HG03039 (cell line): ENCODE data around the gene HIVEP3.

Experiments used
- ATAC-seq: cut with Tn5 transposase; IDR thresholded peaks from one replicate; pipeline ENCODE4 v1.9.1; 2021; ENCODE audit warnings: mild to moderate bottlenecking, moderate library complexity; ENCODE audit not compliant: unreplicated experiment

The HIVEP3 gene

GRCh38 chr1:41545996-41546832 lies 372.5 kb downstream of the HIVEP3 start:
- no peak for ATAC-seq

DNA sequence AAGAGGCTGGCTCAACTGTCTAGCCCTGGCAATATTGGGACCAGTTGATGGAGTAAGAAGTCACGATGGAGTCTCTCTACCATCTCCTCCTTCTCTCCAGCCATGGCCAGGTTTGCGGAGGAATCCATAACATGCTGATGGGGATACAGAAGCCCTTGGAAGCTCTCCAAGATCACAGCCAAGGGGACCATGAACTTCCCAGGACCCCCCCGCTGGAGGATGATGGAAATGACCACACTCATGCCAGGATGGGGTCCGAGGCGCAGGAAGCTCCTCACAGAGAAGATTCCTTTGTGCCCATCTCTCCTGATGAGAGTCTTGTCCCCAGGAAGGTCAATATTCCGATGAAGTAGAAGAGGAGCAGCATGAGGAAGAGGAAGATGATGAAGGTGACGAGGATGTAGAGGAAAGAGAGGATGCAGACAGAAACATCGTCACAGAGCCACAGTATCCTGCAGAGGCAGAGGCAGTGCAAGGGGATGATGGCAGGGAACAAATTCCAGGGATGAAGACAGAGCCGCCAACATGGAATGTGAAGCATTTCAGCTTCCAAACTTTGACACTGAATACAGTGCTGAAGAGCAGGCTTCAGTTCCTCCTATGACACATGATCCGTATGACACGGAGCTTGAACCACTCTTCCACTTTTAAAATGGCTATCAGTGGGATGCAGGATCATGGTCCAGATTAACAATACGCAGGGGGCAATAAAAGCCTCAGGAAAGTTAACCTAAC lies 376.4 kb downstream of the HIVEP3 start:
- ATAC-seq = no peak

GRCh38 chr1:41541592-41541952 lies 377.1 kb downstream of the HIVEP3 start:
- ATAC-seq = no peak

DNA sequence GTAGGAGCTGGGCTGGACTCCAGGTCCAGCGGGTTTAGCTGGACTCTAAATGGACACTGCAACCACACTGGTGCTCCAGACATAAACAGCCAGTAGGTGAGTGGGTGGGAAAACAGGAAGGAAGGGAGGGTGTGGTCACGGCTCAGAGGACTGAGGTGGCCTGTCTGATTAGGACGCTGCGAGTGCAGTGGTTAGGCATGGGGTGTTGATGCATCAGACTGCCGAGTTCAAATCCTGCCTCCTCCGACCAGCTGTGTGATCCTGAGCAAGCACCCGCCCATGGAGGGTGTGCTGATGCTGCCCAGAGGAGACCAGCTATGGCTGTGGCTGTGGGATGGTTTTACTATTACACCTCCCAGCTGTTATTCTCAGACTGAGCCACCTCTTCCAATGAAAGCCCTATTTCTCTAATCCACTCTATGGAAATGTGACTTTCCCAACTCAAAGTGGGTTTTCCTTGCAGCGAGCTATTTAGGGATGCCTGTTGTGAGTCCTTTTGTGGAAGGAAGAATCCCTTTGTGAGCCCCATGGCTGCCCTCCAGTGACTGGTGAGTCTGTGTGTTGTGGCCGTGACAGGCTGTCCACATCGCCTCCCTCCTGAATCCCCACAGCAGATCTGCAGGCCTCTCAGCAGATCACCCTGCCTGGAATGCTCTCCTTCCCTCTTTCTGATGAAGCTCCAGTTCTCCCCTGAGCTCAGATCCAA lies 377.7 kb downstream of the HIVEP3 start:
- no peak for ATAC-seq

DNA sequence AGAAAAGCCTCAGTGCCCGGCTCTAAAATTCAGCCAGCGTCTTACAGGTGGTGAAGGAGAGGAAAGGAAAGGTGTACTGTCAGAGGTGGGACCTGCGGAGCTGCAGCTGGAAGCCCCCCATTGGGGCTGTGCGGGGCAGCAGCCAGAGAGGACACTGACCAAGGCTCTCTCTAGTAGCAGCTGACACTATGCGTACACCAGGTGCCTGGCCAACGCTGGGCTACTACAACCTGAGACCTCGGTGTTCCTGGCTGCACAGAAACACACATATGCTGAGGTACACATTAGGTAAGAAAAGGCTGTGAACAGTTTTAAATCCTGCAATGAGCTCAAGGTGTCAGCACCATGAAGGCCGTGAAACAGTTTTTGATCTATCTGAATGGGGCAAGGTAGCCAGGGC lies 378.7 kb downstream of the HIVEP3 start:
- ATAC-seq = no peak

DNA sequence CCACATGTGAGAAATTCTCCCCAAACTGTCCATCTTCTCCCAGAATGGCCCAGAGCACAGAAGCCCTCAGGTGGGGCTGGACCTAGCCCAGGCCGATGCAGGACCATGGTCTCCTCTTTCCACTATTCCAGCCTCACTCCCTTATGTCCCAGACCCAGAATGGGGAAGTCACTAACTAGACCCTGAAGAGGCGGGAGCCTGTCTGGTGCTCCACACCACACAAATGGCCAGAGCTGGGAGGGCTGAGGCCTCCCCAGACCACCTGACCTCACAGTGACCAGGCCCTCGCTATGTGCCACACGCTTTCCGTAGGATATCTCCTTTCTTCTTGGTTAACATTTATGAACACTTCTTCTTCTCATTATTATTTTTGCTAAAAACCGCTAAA lies 379.3 kb downstream of the HIVEP3 start:
- no peak for ATAC-seq

DNA sequence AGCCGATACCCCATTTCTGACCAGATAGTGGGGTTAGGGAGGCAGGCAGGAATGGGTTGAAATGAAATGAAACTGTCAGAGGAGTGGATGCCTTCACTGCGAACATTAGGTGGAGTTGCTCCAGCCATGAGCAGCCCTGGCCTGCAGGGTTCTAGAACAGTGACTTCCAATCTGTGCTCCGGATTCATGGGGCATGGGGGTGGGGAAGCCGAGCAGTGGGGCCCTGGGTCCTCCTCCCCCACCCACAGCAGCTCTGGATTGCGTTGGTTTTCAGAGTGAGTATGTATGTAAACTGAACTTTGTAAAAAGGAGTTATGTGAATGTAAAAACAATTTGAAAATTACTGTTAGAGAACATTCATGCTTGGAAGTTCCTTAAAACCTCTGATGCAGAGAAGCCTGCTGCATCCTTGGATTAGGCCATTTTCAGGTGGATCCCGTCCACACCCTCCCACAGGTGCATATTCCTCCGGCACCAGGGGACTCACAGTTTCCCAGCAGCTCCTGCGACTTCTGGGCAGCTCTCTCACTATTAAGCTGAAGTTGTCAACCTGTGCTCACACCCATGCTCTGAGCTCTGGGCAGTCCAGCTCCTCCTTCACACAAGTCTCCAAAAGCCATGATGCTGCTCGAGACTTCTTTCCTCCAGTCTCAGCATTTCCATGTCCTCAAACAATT lies 379.8 kb downstream of the HIVEP3 start:
- no peak for ATAC-seq

DNA sequence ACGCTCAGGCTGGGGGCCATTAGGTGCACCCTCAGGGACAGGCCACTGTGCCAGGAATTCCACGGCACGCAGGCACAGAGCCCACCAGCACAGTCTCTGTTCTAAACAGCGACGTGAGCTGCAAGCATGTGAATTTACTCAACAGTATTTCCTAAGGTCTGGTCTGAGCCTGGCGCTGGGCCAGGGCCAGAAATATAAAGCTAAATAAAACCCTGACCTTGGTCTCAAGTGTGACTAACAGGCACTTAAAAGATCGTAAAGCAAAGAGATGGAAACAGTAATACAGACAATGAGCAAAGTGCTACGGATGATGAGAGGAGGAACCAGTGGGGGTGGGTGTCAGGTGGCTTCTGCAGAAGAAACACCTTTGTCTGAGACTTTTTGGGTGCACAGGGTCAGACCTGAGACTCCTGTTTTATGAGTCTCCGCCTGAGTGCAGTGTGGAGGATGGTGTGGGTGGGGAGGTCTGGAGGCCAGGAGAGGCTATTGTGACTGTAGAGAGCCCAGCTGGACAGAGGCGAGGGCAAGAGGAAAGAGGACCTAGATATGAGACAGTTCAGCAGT lies 380.9 kb downstream of the HIVEP3 start:
- ATAC-seq = no peak

DNA sequence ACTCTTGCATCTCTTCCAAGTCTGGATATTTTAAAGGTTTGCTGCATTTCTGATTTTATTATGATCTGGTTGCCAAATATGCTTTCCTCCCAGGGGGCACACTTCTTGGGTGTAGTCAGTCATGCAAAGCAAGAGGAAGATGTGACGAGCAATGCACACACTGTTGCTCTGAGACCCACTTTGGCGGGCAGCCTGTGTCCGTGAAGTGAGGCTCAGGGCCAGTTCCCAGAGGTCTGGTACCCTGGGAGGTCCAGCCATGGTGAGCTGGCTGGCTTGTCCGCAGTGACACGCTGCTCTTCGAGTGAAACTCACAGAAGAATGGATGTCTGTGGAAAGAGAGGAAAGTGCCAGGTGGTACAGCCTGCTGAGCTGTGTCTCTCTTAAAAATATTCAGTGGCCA lies 381.5 kb downstream of the HIVEP3 start:
- ATAC-seq = no peak

DNA sequence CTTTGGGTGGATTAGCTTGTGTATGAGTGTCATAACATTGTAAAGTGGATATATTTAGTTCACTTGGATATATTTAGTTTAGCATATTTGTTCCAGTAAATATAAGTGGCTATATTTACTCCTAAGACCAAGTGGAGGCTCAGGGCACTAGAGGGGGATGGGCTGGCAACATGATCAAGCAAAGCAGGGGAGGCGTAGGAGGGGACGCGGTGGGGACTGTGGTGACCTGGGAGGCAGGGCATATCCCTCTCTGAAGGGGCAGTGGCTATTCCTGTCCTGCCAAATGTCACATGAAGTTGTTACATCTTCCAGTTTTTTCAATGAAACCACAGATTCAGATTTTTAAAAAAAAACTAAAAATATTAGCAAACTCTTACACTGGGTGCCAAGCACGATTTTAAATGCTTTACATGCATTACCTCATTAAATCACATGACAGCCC lies 382.3 kb downstream of the HIVEP3 start:
- no peak for ATAC-seq

DNA sequence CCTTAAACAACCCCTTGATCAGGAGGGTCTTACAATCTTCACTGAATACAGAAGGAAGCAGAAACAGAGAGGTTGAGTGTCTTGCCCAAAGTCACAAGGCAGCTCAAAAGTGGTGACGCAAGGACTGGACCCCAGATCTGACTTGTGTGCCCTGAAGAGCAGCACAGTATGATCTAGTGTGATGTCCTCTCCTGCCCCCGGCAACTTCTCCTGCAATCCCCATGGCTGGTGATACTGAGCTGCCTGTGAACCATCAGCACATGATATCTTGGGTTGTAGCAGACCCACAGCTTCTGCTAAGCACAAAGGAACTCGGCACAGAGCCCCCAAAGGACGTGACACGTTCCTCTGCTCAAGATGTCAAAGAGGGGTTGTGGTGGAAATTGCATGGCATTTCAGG lies 383.0 kb downstream of the HIVEP3 start:
- ATAC-seq = no peak

GRCh38 chr1:41535276-41535675 lies 383.4 kb downstream of the HIVEP3 start:
- ATAC-seq = no peak

DNA sequence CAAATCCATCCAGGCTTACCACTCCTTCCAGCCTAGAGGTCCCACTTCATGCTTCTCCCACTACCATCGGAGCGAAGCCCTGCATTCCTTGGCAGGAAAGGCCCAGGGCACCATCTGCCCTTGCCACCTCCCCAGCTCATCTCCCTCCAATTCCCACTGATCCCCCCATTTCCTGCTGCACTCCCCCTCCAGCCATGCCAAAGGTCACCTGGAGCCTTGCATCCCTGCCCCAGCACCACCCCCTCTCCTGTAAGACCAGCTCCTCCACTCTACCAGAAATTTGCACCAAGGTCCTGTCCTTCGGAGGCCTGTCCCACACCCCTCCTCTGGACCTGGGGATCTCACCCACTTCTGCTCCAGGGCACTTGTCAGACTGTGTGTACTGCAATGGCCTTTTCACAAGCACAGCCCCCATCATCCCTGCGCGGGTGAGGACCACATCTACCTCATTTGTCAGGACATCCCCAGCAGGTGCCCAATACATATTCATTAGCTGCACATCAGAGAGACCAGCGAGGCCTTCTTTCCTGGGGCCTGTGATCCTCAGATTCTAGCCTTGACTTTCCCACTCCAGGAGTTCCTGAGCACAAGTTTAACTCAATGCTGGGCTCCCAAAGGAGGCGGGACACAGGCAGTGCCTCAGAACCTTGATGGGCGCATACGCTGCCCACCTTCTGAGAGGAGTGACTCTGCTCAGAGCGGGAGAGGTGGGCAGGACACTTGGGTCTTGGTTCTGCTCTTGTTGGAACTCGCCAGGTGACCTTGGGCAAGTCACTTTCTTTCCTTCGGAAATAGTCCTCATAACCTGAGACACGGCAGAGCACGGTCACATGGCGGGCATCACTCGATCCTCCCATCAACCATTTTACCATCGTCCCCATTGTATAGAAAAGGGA lies 384.3 kb downstream of the HIVEP3 start:
- ATAC-seq = no peak

DNA sequence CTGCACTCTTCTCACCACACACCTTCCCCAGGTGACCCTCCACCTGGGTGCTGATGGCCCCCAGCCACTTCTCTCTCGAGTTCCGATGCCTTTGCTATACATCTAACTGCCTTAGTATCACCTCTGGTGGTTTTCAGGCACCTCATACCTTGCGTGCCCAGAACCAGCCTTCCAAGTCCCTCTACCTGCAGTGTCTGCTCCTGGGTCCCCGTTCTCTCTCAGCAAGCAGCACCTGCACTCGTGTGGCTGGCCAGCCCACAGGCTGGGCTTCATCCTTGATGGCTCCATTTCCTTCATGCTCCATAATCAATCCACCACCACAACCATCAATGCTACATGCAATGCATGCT lies 385.0 kb downstream of the HIVEP3 start:
- ATAC-seq = no peak

DNA sequence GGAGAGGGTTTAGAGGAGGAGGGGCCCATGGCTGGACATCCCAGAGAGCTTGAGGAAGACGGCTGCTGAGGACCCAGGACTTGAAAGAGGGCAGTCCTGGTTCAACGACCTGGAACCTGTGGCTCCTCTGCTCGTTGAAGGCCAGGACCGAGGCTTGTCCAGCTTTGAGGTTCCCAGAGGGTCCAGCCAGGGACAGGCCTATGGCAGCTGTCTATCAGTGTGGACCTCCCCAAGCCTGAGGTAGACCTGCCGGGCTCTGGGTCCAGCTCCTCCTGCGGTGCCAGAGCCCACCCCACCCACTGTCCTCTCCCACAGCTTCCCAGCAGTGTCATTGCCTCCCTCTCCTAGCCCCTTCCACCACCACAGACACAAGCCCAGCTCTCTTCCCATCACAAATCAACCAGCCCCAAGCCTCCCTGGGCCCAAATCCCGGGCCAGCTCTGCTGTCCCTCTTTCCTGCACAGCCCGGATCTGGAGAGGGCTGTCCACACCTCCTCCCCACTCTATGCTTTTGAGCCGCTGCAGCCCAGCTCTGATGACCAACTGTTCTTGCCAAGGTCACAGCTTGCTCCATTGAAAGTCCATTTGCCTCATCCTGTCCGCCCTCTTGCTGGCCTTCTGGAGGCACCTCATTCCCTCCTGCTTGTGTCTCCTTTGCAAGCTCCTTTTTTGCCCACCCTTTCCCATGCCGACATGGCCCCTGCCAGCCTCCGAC lies 385.5 kb downstream of the HIVEP3 start:
- ATAC-seq = no peak

GRCh38 chr1:41532206-41532975 lies 386.3 kb downstream of the HIVEP3 start:
- no peak for ATAC-seq

GRCh38 chr1:41530411-41530810 lies 388.3 kb downstream of the HIVEP3 start:
- ATAC-seq = no peak

- no peak for ATAC-seq
Observed at GRCh38 chr1:41529621-41530395, 388.9 kb downstream of the HIVEP3 start.
